ENCODE data around the gene LPIN3. TPM values are rescaled to one million over a fixed set of nuclear protein-coding genes. Genes with fewer than 3 reads are reported as not detected.

The LPIN3 gene
- total and polyA plus RNA-seq, 2 experiments from 2014 or later: 18.1 to 22.4 TPM

DNA sequence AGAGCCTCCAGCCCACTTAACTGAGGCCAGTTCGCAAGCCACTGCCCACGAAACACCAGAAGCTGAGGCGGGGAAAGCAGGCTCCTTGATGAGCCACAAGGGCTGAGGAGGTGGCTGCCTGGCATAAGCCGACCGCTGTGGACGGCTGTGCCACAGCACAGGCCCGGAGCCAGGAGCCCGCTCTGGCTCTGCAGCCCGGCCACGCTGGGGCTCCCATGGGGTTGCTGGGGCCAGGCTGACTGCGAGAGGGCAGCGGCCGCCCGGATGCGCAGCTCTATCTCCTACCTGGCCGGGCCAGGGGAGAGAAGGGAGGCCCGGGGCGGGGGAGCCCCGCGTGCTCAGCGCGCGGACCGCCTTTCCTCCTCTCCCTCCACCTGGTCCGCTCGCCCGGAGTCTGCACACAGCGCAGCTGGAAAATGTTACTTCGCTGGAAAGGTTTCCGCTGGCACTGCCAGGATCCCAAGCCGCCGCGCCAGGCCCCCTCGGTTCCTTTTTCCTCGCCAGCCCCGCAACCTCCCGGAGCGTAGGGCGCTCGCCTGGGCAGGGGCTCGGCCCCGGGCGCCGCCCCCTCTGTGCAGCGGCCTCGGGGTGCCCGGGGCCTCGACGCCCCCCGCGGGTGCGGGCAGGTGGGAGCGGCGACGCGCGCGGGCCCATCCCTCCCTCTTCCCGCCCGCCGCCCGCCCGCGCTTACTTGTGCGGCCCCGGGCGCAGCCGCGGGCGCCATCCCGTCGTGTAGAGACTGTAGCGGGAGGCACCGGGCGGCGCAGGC lies 25.3 kb downstream of the LPIN3 start:
- Histone ChIP-seq H4K20me1 (ENCODE audit: insufficient read depth, poor library complexity, severe bottlenecking) (peaks cover 3% of the 10 kb centered on the region), H2AFZ (no peak overlapping the region), H3K4me3 (peak overlapping the region; percentile 26), H3K27me3 (peaks cover 42% of the 10 kb centered on the region), H3K27ac (no peak overlapping the region), H3K9me2 (replicated peaks; ENCODE audit: insufficient read depth) (no peaks in the 10 kb centered on the region), H3K36me3 (replicated peaks; ENCODE audit: insufficient read depth, low read depth) (no peaks in the 10 kb centered on the region), H3K4me1 (ENCODE audit: insufficient read depth) (no peaks in the 10 kb centered on the region), H3K4me2 (peak overlapping the region; percentile 87), H3K9me3 (ENCODE audit: low read depth) (no peaks in the 10 kb centered on the region), H3K79me2 (no peaks in the 10 kb centered on the region)
- TF ChIP-seq EZH2 (IDR thresholded peaks at IDR 0.05; ENCODE audit: borderline replicate concordance) (no peak), EZH2phosphoT487 (IDR thresholded peaks at IDR 0.05; ENCODE audit: low read depth, severe bottlenecking, unreplicated experiment) (peak; percentile 47)
- TF ChIP-seq, protein P1, sequence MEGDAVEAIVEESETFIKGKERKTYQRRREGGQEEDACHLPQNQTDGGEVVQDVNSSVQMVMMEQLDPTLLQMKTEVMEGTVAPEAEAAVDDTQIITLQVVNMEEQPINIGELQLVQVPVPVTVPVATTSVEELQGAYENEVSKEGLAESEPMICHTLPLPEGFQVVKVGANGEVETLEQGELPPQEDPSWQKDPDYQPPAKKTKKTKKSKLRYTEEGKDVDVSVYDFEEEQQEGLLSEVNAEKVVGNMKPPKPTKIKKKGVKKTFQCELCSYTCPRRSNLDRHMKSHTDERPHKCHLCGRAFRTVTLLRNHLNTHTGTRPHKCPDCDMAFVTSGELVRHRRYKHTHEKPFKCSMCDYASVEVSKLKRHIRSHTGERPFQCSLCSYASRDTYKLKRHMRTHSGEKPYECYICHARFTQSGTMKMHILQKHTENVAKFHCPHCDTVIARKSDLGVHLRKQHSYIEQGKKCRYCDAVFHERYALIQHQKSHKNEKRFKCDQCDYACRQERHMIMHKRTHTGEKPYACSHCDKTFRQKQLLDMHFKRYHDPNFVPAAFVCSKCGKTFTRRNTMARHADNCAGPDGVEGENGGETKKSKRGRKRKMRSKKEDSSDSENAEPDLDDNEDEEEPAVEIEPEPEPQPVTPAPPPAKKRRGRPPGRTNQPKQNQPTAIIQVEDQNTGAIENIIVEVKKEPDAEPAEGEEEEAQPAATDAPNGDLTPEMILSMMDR (IDR thresholded peaks at IDR 0.05; ENCODE audit: poor library complexity): no peak
- peak; percentile 42 for DNase-seq (ENCODE audit: low spot score)
- WGBS (ENCODE audit: low lambda C conversion rate, missing lambda C conversion rate): 16% methylated on average over 30 of the region's 76 CpGs

DNA sequence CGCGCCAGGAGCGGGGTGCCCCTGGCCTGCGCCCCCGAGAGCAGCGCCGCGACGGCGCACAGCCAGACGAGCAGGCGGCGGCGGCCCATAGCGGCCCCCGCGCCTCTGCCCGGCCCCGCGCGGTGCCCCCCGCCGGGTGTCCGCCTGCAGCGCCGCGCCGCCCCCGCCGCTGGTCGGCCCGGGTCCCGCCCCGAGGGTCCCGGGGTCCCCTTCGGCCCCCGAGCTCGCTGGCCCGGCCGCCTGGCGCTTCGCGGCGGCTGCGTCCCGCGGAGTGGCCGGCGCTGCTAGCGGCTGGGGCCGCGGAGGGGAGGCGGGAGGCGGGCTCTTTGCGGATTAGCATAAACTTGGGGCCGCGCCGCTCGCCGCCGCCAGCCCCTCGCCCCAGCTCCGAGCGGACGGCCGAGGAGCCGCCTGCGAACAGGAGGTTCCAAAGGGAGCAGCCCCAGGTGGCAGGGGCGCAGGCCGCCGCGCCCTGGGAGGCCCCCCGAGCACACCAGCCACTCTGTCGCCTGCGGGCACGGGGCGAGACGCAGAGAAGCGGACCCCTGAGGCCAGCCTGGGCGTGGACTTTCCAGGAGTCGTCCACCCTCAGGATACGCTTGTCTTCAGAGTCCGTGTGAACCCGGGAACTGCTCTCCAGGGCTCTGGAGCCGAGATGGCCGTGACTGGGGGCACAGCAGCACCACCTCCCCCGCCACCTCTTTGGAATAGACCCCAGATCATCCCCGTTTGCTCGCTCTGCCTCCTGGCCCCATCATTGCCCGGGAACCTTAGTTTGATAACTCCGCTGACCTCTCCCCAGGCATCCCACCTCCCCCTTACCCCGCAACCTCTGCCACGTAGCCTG lies 26.1 kb downstream of the LPIN3 start, which contains the start of gene EMILIN3:
Gene EMILIN3 (minus strand): TSS at position 273 of the 847 bp plus-strand sequence. CDS start 184 bp downstream, at position 89.
- H2AFZ ChIP-seq: peak within 1 kb of the TSS; percentile 56
- no peaks in the 10 kb centered on the region for H3K4me1 ChIP-seq (ENCODE audit: insufficient read depth)
- no peaks in the 10 kb centered on the region for H3K9me3 ChIP-seq (ENCODE audit: low read depth)
- H3K27me3 ChIP-seq: peaks cover 42% of the 10 kb centered on the region
- H3K9me2 ChIP-seq (replicated peaks; ENCODE audit: insufficient read depth): no peaks in the 10 kb centered on the region
- no peak within 1 kb of the TSS for H3K27ac ChIP-seq
- peak within 1 kb of the TSS; percentile 26 for H3K4me3 ChIP-seq
- TF ChIP-seq EZH2phosphoT487 (IDR thresholded peaks at IDR 0.05; ENCODE audit: low read depth, severe bottlenecking, unreplicated experiment) (no peak), EZH2 (IDR thresholded peaks at IDR 0.05; ENCODE audit: borderline replicate concordance) (no peak)
- TF ChIP-seq, protein P1 (IDR thresholded peaks at IDR 0.05; ENCODE audit: poor library complexity): no peak
- peaks cover 3% of the 10 kb centered on the region for H4K20me1 ChIP-seq (ENCODE audit: insufficient read depth, poor library complexity, severe bottlenecking)
- DNase-seq (ENCODE audit: low spot score): peak; percentile 62
- H3K4me2 ChIP-seq: peak within 1 kb of the TSS; percentile 87
- WGBS (ENCODE audit: low lambda C conversion rate, missing lambda C conversion rate): 13% methylated on average over 40 of the region's 93 CpGs
- H3K36me3 ChIP-seq (replicated peaks; ENCODE audit: insufficient read depth, low read depth): no peaks in the 10 kb centered on the region
- H3K79me2 ChIP-seq: no peaks in the 10 kb centered on the region

DNA sequence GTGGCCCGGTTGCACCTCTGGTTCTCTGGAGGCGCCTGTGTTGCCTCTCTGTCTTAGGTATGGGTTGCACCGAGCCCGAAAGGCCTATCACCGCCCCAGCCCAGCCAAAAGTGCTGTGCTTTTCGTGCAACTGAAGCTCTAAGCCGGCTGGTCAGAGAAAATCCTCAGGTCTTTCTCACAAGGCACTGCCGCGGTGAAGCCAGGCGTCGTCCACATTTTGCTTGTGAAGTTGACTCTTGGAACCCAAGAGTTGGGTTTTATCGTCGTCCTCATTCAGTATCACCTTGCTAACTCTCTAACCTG lies 26.7 kb downstream of the LPIN3 start:
- Histone ChIP-seq H3K9me3 (ENCODE audit: low read depth) (no peaks in the 10 kb centered on the region), H3K9me2 (replicated peaks; ENCODE audit: insufficient read depth) (no peaks in the 10 kb centered on the region), H3K4me1 (ENCODE audit: insufficient read depth) (no peaks in the 10 kb centered on the region), H2AFZ (no peak overlapping the region), H3K36me3 (replicated peaks; ENCODE audit: insufficient read depth, low read depth) (no peaks in the 10 kb centered on the region), H3K27ac (no peak overlapping the region), H3K27me3 (peaks cover 42% of the 10 kb centered on the region), H3K79me2 (no peaks in the 10 kb centered on the region), H3K4me3 (no peak overlapping the region), H4K20me1 (ENCODE audit: insufficient read depth, poor library complexity, severe bottlenecking) (peaks cover 3% of the 10 kb centered on the region), H3K4me2 (peak overlapping the region; percentile 87)
- no peak for DNase-seq (ENCODE audit: low spot score)
- WGBS (ENCODE audit: low lambda C conversion rate, missing lambda C conversion rate): 67% methylated on average over 13 of the region's 13 CpGs
- TF ChIP-seq EZH2 (IDR thresholded peaks at IDR 0.05; ENCODE audit: borderline replicate concordance) (no peak), EZH2phosphoT487 (IDR thresholded peaks at IDR 0.05; ENCODE audit: low read depth, severe bottlenecking, unreplicated experiment) (no peak)
- TF ChIP-seq, protein P1 (IDR thresholded peaks at IDR 0.05; ENCODE audit: poor library complexity): no peak

All from hepatocyte (in vitro differentiated cells).